B cell (primary cell): ENCODE data around the gene SNPH.

ENCODE experiments used
- CTCF ChIP-seq: fragments of 200-600 bp; IDR thresholded peaks from one replicate; pipeline ENCODE4 v1.8.0; 2022; ENCODE audit warnings: antibody characterized with exemption, mild to moderate bottlenecking
- EZH2 ChIP-seq: IDR thresholded peaks from 2 replicates; pipeline ENCODE4 v1.6.1; 2012; ENCODE audit warnings: borderline replicate concordance, low read depth, mild to moderate bottlenecking, moderate library complexity, low read length; ENCODE audit not compliant: insufficient read depth, poor library complexity, severe bottlenecking

- TF ChIP-seq CTCF (no peak), EZH2 (no peak)
These were observed 55.5 kb downstream of the SNPH start for GRCh38 chr20:1321654-1321939.
